PFSK-1 (cell line): ENCODE results near the gene ARHGEF26.

Experiments used
- POLR2AphosphoS5 ChIP-seq: IDR thresholded peaks from 2 replicates; pipeline ENCODE4 v1.6.1; 2012; ENCODE audit warnings: low read depth, mild to moderate bottlenecking, control low read depth, low read length, moderate library complexity
- REST ChIP-seq, 2 experiments: IDR thresholded peaks; 2 replicates each; pipeline versions ENCODE4 v1.6.1 to v1.8.0; 2011 to 2012; ENCODE audit warnings: low read depth in 2 of 2, low read length in 2 of 2, control low read depth in 1 of 2, inconsistent platforms in 1 of 2, mild to moderate bottlenecking in 1 of 2, moderate library complexity in 1 of 2; ENCODE audit not compliant: insufficient read depth in 1 of 2
- SIN3A ChIP-seq: IDR thresholded peaks from 2 replicates; pipeline ENCODE4 v1.6.1; 2012; ENCODE audit warnings: mild to moderate bottlenecking, low read length, moderate library complexity, borderline replicate concordance; ENCODE audit not compliant: insufficient read depth

- TF ChIP-seq REST (IDR thresholded peaks at IDR 0.05; ENCODE audit: insufficient read depth in 1 of 2, low read depth in 2 of 2, low read length in 2 of 2) (no peak), SIN3A (no peak), POLR2AphosphoS5 (no peak)
Measured at GRCh38 chr3:154251610-154252009, 130.4 kb downstream of the ARHGEF26 start.
